ENCODE data around the gene OTOP3. TPM values are rescaled to one million over a fixed set of nuclear protein-coding genes. Genes with fewer than 3 reads are reported as not detected.
A peak's percentile ranks its signal among the peaks of the same experiment; 100 is the strongest.
"Not testable (repeated sequence)": the region's sequence is repeated elsewhere in the genome, so short reads cannot be mapped to it uniquely, and the experiment has no call there.

Gene OTOP3
- total RNA-seq, 1 donor from 2014 or later = not detected

DNA sequence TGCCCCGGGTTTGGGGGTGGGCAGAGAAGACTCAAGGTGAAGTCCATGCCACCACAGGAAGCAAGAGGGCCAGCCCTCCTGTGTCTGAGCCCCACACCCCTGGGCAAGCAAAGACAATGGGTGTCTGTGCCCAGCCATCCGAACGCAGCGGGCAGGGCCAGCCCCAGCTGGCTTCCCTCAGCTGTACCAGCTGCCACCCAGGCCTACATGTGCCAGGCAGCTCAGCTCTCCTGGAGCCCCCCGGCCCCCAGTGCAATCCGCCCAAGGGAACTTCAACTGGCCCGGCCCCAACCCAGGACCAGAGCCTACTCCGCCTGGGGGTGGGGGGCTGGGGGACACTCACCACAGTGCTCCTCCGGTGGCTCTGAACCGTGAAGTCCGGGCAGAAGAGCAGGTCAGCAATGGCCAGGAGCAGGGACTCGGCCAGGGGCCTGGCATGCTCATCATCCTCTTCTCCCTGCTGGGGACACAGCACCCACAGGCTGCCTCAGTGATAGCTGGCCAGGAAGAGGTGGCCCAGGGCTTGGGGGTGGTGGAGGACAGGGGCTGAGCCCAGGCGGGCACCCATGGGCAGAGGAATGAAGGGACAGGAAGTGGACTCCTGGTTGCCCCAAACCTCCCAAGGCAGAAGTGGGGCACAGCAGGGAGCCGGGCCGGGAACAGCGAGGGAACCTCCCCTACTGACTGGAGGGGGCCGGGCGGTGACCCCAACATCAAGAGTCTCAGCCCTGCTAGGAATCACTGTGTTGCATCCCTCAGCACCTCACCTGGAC is 27.1 kb downstream of the OTOP3 start:
- DNase-seq (ENCODE audit: low read depth, low spot score) = no peak
- H3K27ac Mint-ChIP-seq (ENCODE audit: unreplicated experiment) = no peak overlapping the region

DNA sequence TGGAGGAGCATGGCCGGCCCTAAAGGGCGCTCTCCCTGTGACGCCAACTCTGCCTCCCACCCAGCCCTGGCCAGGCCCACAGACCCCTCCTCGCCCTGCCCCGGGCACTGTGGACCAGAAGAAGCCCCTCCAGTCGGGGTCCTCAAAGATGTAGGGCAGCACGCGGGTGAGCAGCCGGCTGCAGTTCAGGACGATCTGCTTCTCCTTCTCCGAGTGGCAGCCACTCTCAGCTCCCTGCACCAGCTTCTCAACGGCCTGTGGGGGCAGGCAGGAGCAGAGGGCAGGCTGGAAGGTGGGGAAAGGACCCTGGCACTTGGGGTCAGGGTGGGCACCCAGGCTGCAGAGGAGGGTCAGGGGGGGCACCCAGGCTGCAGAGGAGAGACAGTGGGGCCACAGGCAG is 28.0 kb downstream of the OTOP3 start:
- Mint-ChIP-seq H3K27ac (ENCODE audit: unreplicated experiment) (peak overlapping the region; percentile 67), H3K9me3 (no peaks in the 10 kb centered on the region), H3K4me3 (no peak overlapping the region), H3K36me3 (ENCODE audit: low read depth) (no peaks in the 10 kb centered on the region), H3K4me1 (peaks cover 3% of the 10 kb centered on the region), H3K27me3 (ENCODE audit: low read depth) (peaks cover 10% of the 10 kb centered on the region)
- TF ChIP-seq, protein P1, sequence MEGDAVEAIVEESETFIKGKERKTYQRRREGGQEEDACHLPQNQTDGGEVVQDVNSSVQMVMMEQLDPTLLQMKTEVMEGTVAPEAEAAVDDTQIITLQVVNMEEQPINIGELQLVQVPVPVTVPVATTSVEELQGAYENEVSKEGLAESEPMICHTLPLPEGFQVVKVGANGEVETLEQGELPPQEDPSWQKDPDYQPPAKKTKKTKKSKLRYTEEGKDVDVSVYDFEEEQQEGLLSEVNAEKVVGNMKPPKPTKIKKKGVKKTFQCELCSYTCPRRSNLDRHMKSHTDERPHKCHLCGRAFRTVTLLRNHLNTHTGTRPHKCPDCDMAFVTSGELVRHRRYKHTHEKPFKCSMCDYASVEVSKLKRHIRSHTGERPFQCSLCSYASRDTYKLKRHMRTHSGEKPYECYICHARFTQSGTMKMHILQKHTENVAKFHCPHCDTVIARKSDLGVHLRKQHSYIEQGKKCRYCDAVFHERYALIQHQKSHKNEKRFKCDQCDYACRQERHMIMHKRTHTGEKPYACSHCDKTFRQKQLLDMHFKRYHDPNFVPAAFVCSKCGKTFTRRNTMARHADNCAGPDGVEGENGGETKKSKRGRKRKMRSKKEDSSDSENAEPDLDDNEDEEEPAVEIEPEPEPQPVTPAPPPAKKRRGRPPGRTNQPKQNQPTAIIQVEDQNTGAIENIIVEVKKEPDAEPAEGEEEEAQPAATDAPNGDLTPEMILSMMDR (conservative IDR thresholded peaks at IDR 0.05) = no peak
- no peak for DNase-seq (ENCODE audit: low read depth, low spot score)

More for the DNA sequence above, 27.1 kb downstream of the OTOP3 start:
- no peaks in the 10 kb centered on the region for H3K36me3 Mint-ChIP-seq (ENCODE audit: low read depth)
- no peaks in the 10 kb centered on the region for H3K9me3 Mint-ChIP-seq
- no peak overlapping the region for H3K4me3 Mint-ChIP-seq
- H3K4me1 Mint-ChIP-seq = peaks cover 3% of the 10 kb centered on the region
- H3K27me3 Mint-ChIP-seq (ENCODE audit: low read depth) = peaks cover 15% of the 10 kb centered on the region
- TF ChIP-seq, protein P1 (conservative IDR thresholded peaks at IDR 0.05) = no peak

DNA sequence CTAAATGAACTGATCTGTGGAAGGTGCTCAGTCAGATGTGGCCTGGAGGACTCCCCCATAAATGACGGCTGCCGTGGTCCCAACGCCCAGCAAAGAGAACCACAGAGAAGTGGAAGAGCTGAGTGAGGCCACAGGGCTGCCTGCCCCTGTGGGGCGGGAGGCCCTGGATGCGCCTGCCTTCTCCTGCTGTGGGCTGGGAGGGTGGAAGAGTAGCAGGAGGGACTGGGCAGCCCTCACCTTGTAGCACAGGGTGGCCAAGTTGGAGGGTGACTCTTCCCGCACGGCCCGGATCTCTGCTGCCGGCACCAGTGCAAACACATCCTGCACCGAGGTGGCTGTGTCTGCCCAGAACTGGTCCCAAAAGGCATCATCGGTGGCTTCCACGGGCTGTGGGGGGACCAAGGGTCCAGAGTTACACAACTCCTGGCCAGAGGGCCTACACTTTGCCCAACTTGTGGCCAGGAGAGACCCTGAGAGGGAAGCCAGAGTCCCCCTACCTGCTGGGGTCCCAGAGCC is 28.6 kb downstream of the OTOP3 start:
- Mint-ChIP-seq H3K27me3 (ENCODE audit: low read depth) (peaks cover 7% of the 10 kb centered on the region), H3K9me3 (no peaks in the 10 kb centered on the region), H3K4me3 (no peak overlapping the region), H3K27ac (ENCODE audit: unreplicated experiment) (no peak overlapping the region), H3K36me3 (ENCODE audit: low read depth) (no peaks in the 10 kb centered on the region), H3K4me1 (peaks cover 3% of the 10 kb centered on the region)
- TF ChIP-seq, protein P1 (conservative IDR thresholded peaks at IDR 0.05) = no peak
- no peak for DNase-seq (ENCODE audit: low read depth, low spot score)

DNA sequence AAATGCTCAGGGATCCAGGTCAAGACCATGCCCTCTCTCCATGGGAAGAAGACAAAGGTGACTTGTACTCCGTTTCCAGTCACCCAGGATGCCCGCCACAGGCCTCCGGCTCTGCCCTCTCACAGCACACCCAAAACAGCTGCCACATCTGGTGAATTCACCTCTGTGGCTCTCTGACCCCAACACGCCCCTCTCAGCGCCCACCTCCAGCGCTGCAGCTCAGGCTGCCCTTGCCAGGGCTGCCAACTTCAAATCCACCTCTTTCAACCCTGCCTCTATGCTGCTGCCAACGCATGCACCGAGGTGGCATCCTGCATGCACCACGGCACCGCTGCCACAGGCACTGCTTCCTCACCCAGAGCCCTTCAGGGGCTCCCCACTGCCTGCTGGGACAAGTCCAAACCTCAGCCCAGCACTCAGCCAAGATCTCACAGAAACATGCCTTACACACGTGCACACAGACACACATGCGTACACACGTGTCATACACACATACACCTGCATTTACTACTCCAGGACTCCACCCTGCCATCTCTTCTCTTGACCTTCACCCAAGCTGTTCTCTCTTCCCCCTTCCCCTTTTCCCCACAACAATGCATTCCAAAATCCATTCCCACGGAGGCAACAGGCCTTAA is 29.4 kb downstream of the OTOP3 start:
- Mint-ChIP-seq H3K27me3 (ENCODE audit: low read depth) (peaks cover 4% of the 10 kb centered on the region), H3K36me3 (ENCODE audit: low read depth) (no peaks in the 10 kb centered on the region), H3K4me1 (peaks cover 3% of the 10 kb centered on the region), H3K27ac (ENCODE audit: unreplicated experiment) (peak overlapping the region; percentile 75), H3K9me3 (no peaks in the 10 kb centered on the region), H3K4me3 (no peak overlapping the region)
- DNase-seq (ENCODE audit: low read depth, low spot score) = no peak
- TF ChIP-seq, protein P1 (conservative IDR thresholded peaks at IDR 0.05) = no peak

DNA sequence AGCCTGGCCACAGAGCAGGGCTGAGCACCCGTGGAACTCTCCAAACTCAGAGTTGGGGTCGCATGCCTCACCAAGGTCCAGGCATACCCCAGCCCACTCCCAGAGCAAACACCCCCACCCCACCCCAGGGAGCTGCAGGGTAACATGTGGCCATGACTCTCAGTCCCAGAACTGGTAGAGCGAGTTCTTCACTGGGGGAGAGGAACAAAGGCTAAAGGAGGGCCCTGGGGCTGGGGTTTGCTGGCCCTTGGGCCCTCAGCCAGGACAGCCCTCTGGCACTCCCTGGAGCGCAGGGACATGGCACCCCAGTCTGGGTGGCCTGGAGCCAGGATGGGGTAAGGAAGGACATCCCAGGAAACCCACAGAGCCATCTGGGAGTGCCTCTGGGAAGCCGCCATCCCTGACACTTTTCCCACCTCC is 32.7 kb downstream of the OTOP3 start:
- Mint-ChIP-seq H3K4me1 (peaks cover 5% of the 10 kb centered on the region), H3K27me3 (ENCODE audit: low read depth) (peaks cover 23% of the 10 kb centered on the region), H3K4me3 (peak overlapping the region; percentile 51), H3K27ac (ENCODE audit: unreplicated experiment) (no peak overlapping the region), H3K36me3 (ENCODE audit: low read depth) (no peaks in the 10 kb centered on the region), H3K9me3 (no peaks in the 10 kb centered on the region)
- TF ChIP-seq, protein P1 (conservative IDR thresholded peaks at IDR 0.05) = no peak
- DNase-seq (ENCODE audit: low read depth, low spot score) = no peak

DNA sequence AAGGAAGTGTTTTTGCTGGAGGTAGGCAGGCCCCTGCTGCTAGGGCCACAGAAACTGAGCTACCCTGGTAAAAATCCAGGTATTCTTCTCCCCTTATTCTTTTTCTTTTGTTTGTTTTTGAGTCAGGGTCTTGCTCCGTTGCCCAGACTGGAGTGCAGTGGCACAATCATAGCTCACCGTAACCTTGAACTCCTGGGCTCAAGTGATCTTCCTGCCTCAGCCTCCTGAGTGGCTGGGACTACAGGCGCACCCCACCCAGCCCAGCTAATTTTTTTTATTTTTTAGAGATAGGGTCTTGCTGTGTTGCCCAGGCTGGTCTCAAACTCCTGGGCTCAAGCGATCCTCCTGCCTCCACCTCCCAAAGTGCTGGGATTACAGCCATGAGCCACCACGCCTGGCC is 33.8 kb downstream of the OTOP3 start:
- not testable (repeated sequence) for H3K9me3 Mint-ChIP-seq; DNase-seq (ENCODE audit: low read depth, low spot score); H3K4me3 Mint-ChIP-seq; H3K27ac Mint-ChIP-seq (ENCODE audit: unreplicated experiment); H3K36me3 Mint-ChIP-seq (ENCODE audit: low read depth); H3K4me1 Mint-ChIP-seq
- H3K27me3 Mint-ChIP-seq (ENCODE audit: low read depth) = peaks cover 34% of the 10 kb centered on the region
